PC-9 (cell line): ENCODE measurements around the gene KLC1. TPM values are rescaled to one million over a fixed set of nuclear protein-coding genes. Genes with fewer than 3 reads are reported as not detected.

Source experiments
- BruUV-seq: library from RNA; stranded (reverse); fragments of 400-500 nt; replicated peaks from 2 replicates; lab custom pipeline; 2021; lab: Mats Ljungman, UMichigan
- CTCF ChIA-PET: fragments of 300-600 bp; sonication (Branson Sonifier 250); formaldehyde crosslinking; loops from one replicate; lab custom pipeline; 2022; ENCODE audit warnings: antibody characterized with exemption; lab: Charles Lee
- POLR2A ChIA-PET: fragments of 300-600 bp; sonication (Branson Sonifier 250); formaldehyde crosslinking; loops from one replicate; lab custom pipeline; 2022; ENCODE audit warnings: antibody characterized with exemption; ENCODE audit not compliant: unreplicated experiment; lab: Charles Lee
- DNase-seq, 2 experiments: peaks; one replicate each; pipeline versions ENCODE4 v3.0.0 to v3.0.0-alpha.2; 2015 to 2022; ENCODE audit warnings: mixed read lengths in 1 of 2
- H2AFZ ChIP-seq: fragments of 200-600 bp; sonication (generic); 2 replicates; pipeline ENCODE4 v1.8.1; 2017; ENCODE audit warnings: antibody characterized with exemption
- H3F3A ChIP-seq: fragments of 200-600 bp; sonication (generic); 2 replicates; pipeline ENCODE4 v1.8.1; 2017; ENCODE audit warnings: antibody characterized with exemption, mild to moderate bottlenecking, low read depth; ENCODE audit not compliant: insufficient read depth
- H3K27ac ChIP-seq: fragments of 200-600 bp; sonication (generic); 2 replicates; pipeline ENCODE4 v1.6.1; 2016; ENCODE audit warnings: mixed run types
- H3K27me3 ChIP-seq: fragments of 200-600 bp; sonication (generic); 2 replicates; pipeline ENCODE4 v1.6.1; 2016; ENCODE audit warnings: low read depth, mixed run types; ENCODE audit not compliant: insufficient read depth
- H3K36me3 ChIP-seq: fragments of 200-600 bp; sonication (generic); 2 replicates; pipeline ENCODE4 v1.6.1; 2016; ENCODE audit warnings: low read depth, mixed run types
- H3K4me1 ChIP-seq: fragments of 200-600 bp; sonication (generic); replicated peaks from 2 replicates; pipeline ENCODE4 v1.6.1; 2016; ENCODE audit warnings: mixed run types; ENCODE audit not compliant: insufficient read depth
- H3K4me2 ChIP-seq: fragments of 200-600 bp; sonication (generic); 2 replicates; pipeline ENCODE4 v1.6.1; 2017; ENCODE audit warnings: mixed run types
- H3K4me3 ChIP-seq: fragments of 200-600 bp; sonication (generic); 2 replicates; pipeline ENCODE4 v1.6.1; 2016; ENCODE audit warnings: mixed run types
- H3K79me2 ChIP-seq: fragments of 200-600 bp; sonication (generic); 2 replicates; pipeline ENCODE4 v1.6.1; 2017; ENCODE audit warnings: low read depth, mixed run types
- H3K9me2 ChIP-seq: fragments of 200-600 bp; sonication (generic); 2 replicates; pipeline ENCODE4 v1.8.1; 2017; ENCODE audit warnings: mild to moderate bottlenecking; ENCODE audit not compliant: insufficient read depth
- H3K9me3 ChIP-seq: fragments of 200-600 bp; sonication (generic); 2 replicates; pipeline ENCODE4 v1.8.1; 2016; ENCODE audit warnings: low read depth; ENCODE audit not compliant: insufficient read depth
- H4K20me1 ChIP-seq: fragments of 200-600 bp; sonication (generic); 2 replicates; pipeline ENCODE4 v1.8.1; 2017; ENCODE audit not compliant: insufficient read depth
- EZH2 ChIP-seq: fragments of 200-600 bp; sonication (generic); IDR thresholded peaks from 2 replicates; pipeline ENCODE4 v1.8.0; 2017; ENCODE audit warnings: antibody characterized with exemption, low read depth
- intact Hi-C: fragments of 100-400 bp; cut with micrococcal nuclease; formaldehyde crosslinking; loops from one replicate; pipeline ENCODE4 v1.10.0; 2022; ENCODE audit not compliant: unreplicated experiment
- total RNA-seq: library from RNA; stranded (reverse); gene quantifications from 2 replicates; pipeline ENCODE4 v1.2.3, GENCODE V29; 2021
- TF ChIP-seq, protein P1 (sequence below): fragments of 200-600 bp; sonication (generic); conservative IDR thresholded peaks from 2 replicates; pipeline ENCODE4 v1.6.1; 2017; ENCODE audit warnings: mixed run types, antibody characterized with exemption, mild to moderate bottlenecking, moderate library complexity

Gene KLC1
- total RNA-seq, 1 experiment from 2014 or later, result 254 TPM

DNA sequence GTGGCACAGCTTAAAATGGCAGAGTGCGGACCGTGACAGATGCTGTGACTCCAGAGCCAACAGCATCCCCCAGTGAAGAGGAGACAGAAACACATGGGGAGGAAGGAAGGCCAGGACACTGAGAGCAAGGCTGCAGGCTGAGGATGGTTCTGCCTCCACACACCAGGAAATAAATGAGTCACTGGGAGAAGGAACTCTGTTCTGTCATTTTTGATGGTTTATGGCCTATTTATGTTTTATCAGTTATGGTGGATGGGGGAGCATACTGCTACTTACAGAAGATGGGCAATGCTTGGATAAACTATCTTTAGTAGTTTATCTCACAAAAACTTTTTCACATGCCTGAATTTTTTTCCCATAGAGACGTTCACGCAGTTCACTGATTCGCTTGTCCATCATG, 120.4 kb downstream of the KLC1 start:
- Histone ChIP-seq H3K4me1 (peaks cover 10% of the 10 kb centered on the region), H3K4me2 (no peak overlapping the region), H3K9me2 (no peaks in the 10 kb centered on the region), H2AFZ (no peak overlapping the region), H3K27ac (no peak overlapping the region), H3K9me3 (no peaks in the 10 kb centered on the region), H3K36me3 (no peaks in the 10 kb centered on the region), H3K27me3 (no peaks in the 10 kb centered on the region), H3K79me2 (no peaks in the 10 kb centered on the region), H3F3A (peaks cover 14% of the 10 kb centered on the region; the same call in 1 of the 2 replicates), H3K4me3 (no peak overlapping the region), H4K20me1 (no peaks in the 10 kb centered on the region)
- BruUV-seq, result no TSS peak
- CTCF ChIA-PET, result no interaction called here
- no peak for DNase-seq
- TF ChIP-seq, protein P1, sequence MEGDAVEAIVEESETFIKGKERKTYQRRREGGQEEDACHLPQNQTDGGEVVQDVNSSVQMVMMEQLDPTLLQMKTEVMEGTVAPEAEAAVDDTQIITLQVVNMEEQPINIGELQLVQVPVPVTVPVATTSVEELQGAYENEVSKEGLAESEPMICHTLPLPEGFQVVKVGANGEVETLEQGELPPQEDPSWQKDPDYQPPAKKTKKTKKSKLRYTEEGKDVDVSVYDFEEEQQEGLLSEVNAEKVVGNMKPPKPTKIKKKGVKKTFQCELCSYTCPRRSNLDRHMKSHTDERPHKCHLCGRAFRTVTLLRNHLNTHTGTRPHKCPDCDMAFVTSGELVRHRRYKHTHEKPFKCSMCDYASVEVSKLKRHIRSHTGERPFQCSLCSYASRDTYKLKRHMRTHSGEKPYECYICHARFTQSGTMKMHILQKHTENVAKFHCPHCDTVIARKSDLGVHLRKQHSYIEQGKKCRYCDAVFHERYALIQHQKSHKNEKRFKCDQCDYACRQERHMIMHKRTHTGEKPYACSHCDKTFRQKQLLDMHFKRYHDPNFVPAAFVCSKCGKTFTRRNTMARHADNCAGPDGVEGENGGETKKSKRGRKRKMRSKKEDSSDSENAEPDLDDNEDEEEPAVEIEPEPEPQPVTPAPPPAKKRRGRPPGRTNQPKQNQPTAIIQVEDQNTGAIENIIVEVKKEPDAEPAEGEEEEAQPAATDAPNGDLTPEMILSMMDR, result no peak
- TF ChIP-seq EZH2, result no peak
- POLR2A ChIA-PET, result no interaction called here
- intact Hi-C loops, result no loop called here

DNA sequence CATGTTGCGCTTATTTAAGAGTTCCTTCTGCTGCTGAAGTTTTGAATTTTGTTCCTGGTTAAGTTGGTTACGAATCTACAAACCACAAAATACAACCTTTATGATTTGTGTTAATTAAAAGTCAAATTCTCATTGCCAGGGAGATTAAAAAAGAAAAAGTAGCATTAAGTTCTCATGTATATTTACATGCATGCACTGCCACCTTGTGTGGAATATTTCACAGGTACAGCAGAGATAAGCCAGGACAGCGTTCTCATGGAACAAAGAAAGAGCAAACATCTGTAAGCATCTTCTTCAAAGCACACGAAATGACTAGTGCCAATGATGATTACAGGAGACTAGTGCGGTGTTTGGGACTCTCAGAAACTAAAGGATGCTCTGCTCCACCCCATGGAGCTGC, 120.8 kb downstream of the KLC1 start:
- ChIA-PET POLR2A (no interaction called here), CTCF (no interaction called here)
- TF ChIP-seq, protein P1, result peak; percentile 47
- TF ChIP-seq EZH2, result no peak
- no peak overlapping the region for H3K27ac ChIP-seq
- no peaks in the 10 kb centered on the region for H4K20me1 ChIP-seq
- H3F3A ChIP-seq, result peaks cover 14% of the 10 kb centered on the region; the same call in 1 of the 2 replicates
- no peaks in the 10 kb centered on the region for H3K79me2 ChIP-seq
- intact Hi-C loops, result loop anchor here (1.0 kb wide), 1 partner anchor 178 kb away; no protein-coding TSS in a partner anchor
- BruUV-seq, result no TSS peak
- no peak overlapping the region for H3K4me3 ChIP-seq
- no peak overlapping the region for H2AFZ ChIP-seq
- H3K9me2 ChIP-seq, result no peaks in the 10 kb centered on the region
- H3K36me3 ChIP-seq, result no peaks in the 10 kb centered on the region
- H3K27me3 ChIP-seq, result no peaks in the 10 kb centered on the region
- peaks cover 10% of the 10 kb centered on the region for H3K4me1 ChIP-seq
- no peak for DNase-seq
- H3K9me3 ChIP-seq, result no peaks in the 10 kb centered on the region
- no peak overlapping the region for H3K4me2 ChIP-seq

Other genes with a start within 250 kb of the KLC1 start
- 189 and 191 TPM in 2 replicates for gene MARK3, start 243.8 kb upstream of the KLC1 start, total RNA-seq
- 64.4 and 66.8 TPM in 2 replicates for gene CKB, start 106.4 kb upstream of the KLC1 start, total RNA-seq
- gene TRMT61A, start 100.0 kb upstream of the KLC1 start, total RNA-seq, result 22.5 and 25.9 TPM in 2 replicates
- 61.5 and 76.5 TPM in 2 replicates for gene BAG5, start 66.6 kb upstream of the KLC1 start, total RNA-seq
- gene COA8, start 66.3 kb upstream of the KLC1 start, total RNA-seq, result 93.8 and 101 TPM in 2 replicates
- gene XRCC3, start 86.2 kb downstream of the KLC1 start, total RNA-seq, result 64.1 and 65.1 TPM in 2 replicates
- 93.3 and 118 TPM in 2 replicates for gene ZFYVE21, start 86.6 kb downstream of the KLC1 start, total RNA-seq
- gene PPP1R13B, start 218.4 kb downstream of the KLC1 start, total RNA-seq, result 26.5 and 36.5 TPM in 2 replicates